ENCODE data around the gene COX6A2. TPM values are rescaled to one million over a fixed set of nuclear protein-coding genes. Genes with fewer than 3 reads are reported as not detected.

Gene COX6A2
- total and polyA plus RNA-seq, 2 donors (not counting 3 experiments of a cell fraction or from before 2014, with no cell fraction given) = not detected

DNA sequence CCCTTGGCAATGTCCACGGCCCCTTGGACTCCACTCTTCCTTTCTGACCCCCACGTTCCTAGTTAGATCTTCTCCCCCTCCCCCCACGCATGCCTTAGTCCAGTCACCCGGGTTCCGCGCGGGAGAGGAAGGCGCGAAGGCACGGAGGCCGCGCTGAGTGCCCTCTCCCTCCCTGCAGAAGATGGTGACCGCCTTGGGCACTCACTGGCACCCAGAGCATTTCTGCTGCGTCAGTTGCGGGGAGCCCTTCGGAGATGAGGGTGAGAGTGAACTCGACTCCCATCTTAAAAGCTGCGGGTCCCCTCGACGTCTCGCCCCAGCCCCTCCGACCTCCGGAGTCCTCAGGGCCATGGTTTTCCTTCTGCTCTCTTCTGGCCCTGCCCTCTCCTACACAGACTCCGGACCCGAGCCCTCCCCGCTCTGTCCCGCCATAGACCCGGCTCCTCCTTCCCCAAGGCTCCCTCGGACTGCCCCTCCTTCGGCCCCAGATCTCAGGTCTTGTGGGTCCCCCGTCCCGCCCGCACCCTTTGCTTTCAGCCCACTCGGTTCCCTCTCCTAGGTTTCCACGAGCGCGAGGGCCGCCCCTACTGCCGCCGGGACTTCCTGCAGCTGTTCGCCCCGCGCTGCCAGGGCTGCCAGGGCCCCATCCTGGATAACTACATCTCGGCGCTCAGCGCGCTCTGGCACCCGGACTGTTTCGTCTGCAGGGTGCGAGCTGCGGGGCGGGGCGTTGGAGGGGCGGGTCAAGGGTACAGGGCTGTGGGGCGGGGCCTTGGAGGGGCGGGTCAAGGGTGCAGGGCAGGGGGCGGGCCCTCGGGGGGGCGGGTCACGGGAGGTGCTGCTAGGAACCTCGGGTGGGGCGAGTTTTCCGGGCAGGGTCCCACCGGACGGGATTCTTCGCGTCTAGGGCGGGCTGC is 48.4 kb upstream of the COX6A2 start:
- Histone ChIP-seq H3K27me3 (ENCODE audit: control insufficient read depth in 2 of 2, insufficient read depth in 2 of 2, low read length in 2 of 2) (no peaks in the 10 kb centered on the region), H3K36me3 (ENCODE audit: control insufficient read depth in 2 of 2, extremely low read depth in 1 of 2, insufficient read depth in 2 of 2, low read length in 2 of 2) (peaks cover 19 to 20% of the 10 kb centered on the region in 2 experiments)
- POLR2A ChIA-PET = no interaction called here

More for the DNA sequence above, 48.4 kb upstream of the COX6A2 start:
- Histone ChIP-seq H4K20me1 (replicated peaks; ENCODE audit: control insufficient read depth, extremely low read depth, insufficient read depth, low read length) (no peaks in the 10 kb centered on the region), H3K9ac (replicated peaks; ENCODE audit: extremely low read depth, insufficient read depth, low read length) (no peak overlapping the region), H3K9me1 (replicated peaks; ENCODE audit: control insufficient read depth, extremely low read depth, insufficient read depth, low read length) (no peaks in the 10 kb centered on the region), H3K27ac (ENCODE audit: insufficient read depth, low read depth, low read length) (no peak overlapping the region), H2AFZ (ENCODE audit: low read depth, low read length) (no peak overlapping the region), H3K4me3 (replicated peaks in 1 of 3; ENCODE audit: insufficient read depth in 1 of 3, low read depth in 1 of 3, low read length in 3 of 3) (no peak overlapping the region), H3K4me1 (ENCODE audit: control insufficient read depth, extremely low read depth, insufficient read depth, low read length) (peaks cover 16% of the 10 kb centered on the region), H3K79me2 (ENCODE audit: control insufficient read depth, insufficient read depth, low read length) (peaks cover 26% of the 10 kb centered on the region), H3K9me3 (replicated peaks; ENCODE audit: control insufficient read depth, insufficient read depth, low read length) (no peaks in the 10 kb centered on the region), H3K4me2 (ENCODE audit: insufficient read depth, low read length) (no peak overlapping the region)
- BruUV-seq (replicated peaks) = no TSS peak
- FAIRE-seq (no peak), DNase-seq (ENCODE audit: low read depth, low spot score) (no peak)
- TF ChIP-seq, protein P1, sequence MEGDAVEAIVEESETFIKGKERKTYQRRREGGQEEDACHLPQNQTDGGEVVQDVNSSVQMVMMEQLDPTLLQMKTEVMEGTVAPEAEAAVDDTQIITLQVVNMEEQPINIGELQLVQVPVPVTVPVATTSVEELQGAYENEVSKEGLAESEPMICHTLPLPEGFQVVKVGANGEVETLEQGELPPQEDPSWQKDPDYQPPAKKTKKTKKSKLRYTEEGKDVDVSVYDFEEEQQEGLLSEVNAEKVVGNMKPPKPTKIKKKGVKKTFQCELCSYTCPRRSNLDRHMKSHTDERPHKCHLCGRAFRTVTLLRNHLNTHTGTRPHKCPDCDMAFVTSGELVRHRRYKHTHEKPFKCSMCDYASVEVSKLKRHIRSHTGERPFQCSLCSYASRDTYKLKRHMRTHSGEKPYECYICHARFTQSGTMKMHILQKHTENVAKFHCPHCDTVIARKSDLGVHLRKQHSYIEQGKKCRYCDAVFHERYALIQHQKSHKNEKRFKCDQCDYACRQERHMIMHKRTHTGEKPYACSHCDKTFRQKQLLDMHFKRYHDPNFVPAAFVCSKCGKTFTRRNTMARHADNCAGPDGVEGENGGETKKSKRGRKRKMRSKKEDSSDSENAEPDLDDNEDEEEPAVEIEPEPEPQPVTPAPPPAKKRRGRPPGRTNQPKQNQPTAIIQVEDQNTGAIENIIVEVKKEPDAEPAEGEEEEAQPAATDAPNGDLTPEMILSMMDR (IDR thresholded peaks at IDR 0.05; ENCODE audit: extremely low read depth in 1 of 2, insufficient read depth in 1 of 2, low read depth in 1 of 2, low read length in 2 of 2) = no peak
- TF ChIP-seq GATA2 (IDR thresholded peaks at IDR 0.05; ENCODE audit: insufficient read depth, insufficient read length, low read depth, low read length) (no peak), FOS (IDR thresholded peaks at IDR 0.05; ENCODE audit: borderline replicate concordance, insufficient read depth, low read length) (no peak), MYC (IDR thresholded peaks at IDR 0.05; ENCODE audit: low read depth, low read length) (no peak), JUN (IDR thresholded peaks at IDR 0.05; ENCODE audit: borderline replicate concordance, insufficient read depth, insufficient read length, low read depth) (no peak), POLR2AphosphoS5 (IDR thresholded peaks at IDR 0.05; ENCODE audit: insufficient read depth, low read depth, low read length) (no peak), POLR2A (IDR thresholded peaks at IDR 0.05; ENCODE audit: low read depth, low read length) (no peak), EZH2 (IDR thresholded peaks at IDR 0.05; ENCODE audit: borderline replicate concordance, low read depth, low read length, severe bottlenecking) (no peak)
- TF ChIP-seq, protein P2, sequence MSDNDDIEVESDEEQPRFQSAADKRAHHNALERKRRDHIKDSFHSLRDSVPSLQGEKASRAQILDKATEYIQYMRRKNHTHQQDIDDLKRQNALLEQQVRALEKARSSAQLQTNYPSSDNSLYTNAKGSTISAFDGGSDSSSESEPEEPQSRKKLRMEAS (IDR thresholded peaks at IDR 0.05; ENCODE audit: insufficient read depth, insufficient read length) = no peak
- CTCF ChIA-PET = no interaction called here
- dilution Hi-C loops (cut with MboI; ENCODE audit: extremely low pct_ligation_motif_present, low sequenced_read_pairs) = no loop called here
- intact Hi-C loops (cut with micrococcal nuclease) = no loop called here
